GM23248 (cell line): ENCODE data around the gene TARDBP. TPM values are rescaled to one million over a fixed set of nuclear protein-coding genes. Genes with fewer than 3 reads are reported as not detected.
"Not testable (repeated sequence)": the region's sequence is repeated elsewhere in the genome, so short reads cannot be mapped to it uniquely, and the experiment has no call there.

Experiments
- DNase-seq: peaks from one replicate; pipeline ENCODE4 v3.0.0-alpha.2; 2015
- H2AFZ ChIP-seq: fragments of 200-600 bp; sonication (generic); 2 replicates; pipeline ENCODE4 v1.6.1; 2016; ENCODE audit warnings: antibody characterized with exemption
- H3F3A ChIP-seq: fragments of 200-600 bp; sonication (generic); 2 replicates; pipeline ENCODE4 v1.6.1; 2016; ENCODE audit warnings: mild to moderate bottlenecking, antibody characterized with exemption, mixed run types; ENCODE audit not compliant: insufficient read depth
- H3K27ac ChIP-seq: fragments of 200-600 bp; sonication (generic); 2 replicates; pipeline ENCODE4 v1.5.1; 2016; ENCODE audit warnings: mild to moderate bottlenecking
- H3K27me3 ChIP-seq: fragments of 200-600 bp; sonication (generic); replicated peaks from 2 replicates; pipeline ENCODE4 v1.6.1; 2016; ENCODE audit warnings: mild to moderate bottlenecking; ENCODE audit not compliant: insufficient read depth
- H3K36me3 ChIP-seq: fragments of 200-600 bp; sonication (generic); 2 replicates; pipeline ENCODE4 v1.6.1; 2016; ENCODE audit warnings: low read depth, mild to moderate bottlenecking
- H3K4me1 ChIP-seq: fragments of 200-600 bp; sonication (generic); 2 replicates; pipeline ENCODE4 v1.6.1; 2016; ENCODE audit warnings: mild to moderate bottlenecking; ENCODE audit not compliant: insufficient read depth
- H3K4me2 ChIP-seq: fragments of 200-600 bp; sonication (generic); one replicate; pipeline ENCODE4 v1.6.1; 2016; ENCODE audit warnings: mild to moderate bottlenecking; ENCODE audit not compliant: unreplicated experiment
- H3K4me3 ChIP-seq: fragments of 200-600 bp; sonication (generic); 2 replicates; pipeline ENCODE4 v1.5.1; 2016; ENCODE audit warnings: mild to moderate bottlenecking
- H3K79me2 ChIP-seq: fragments of 200-600 bp; sonication (generic); 2 replicates; pipeline ENCODE4 v1.6.1; 2016; ENCODE audit warnings: mild to moderate bottlenecking; ENCODE audit not compliant: insufficient read depth
- H3K9ac ChIP-seq: fragments of 200-600 bp; sonication (generic); 2 replicates; pipeline ENCODE4 v1.6.1; 2016; ENCODE audit warnings: mild to moderate bottlenecking
- H3K9me2 ChIP-seq: fragments of 200-600 bp; sonication (generic); 2 replicates; pipeline ENCODE4 v1.6.1; 2016; ENCODE audit warnings: mixed run types, mild to moderate bottlenecking, moderate library complexity; ENCODE audit not compliant: insufficient read depth
- H3K9me3 ChIP-seq: fragments of 200-600 bp; sonication (generic); one replicate; pipeline ENCODE4 v1.6.1; 2017; ENCODE audit warnings: low read depth
- H4K20me1 ChIP-seq: fragments of 200-600 bp; sonication (generic); 2 replicates; pipeline ENCODE4 v1.6.0; 2016; ENCODE audit not compliant: insufficient read depth
- EZH2 ChIP-seq: fragments of 200-600 bp; sonication (generic); IDR thresholded peaks from 2 replicates; pipeline ENCODE4 v1.6.1; 2018; ENCODE audit warnings: antibody characterized with exemption, mild to moderate bottlenecking; ENCODE audit not compliant: insufficient read depth, poor library complexity, severe bottlenecking
- EZH2phosphoT487 ChIP-seq: fragments of 200-600 bp; sonication (generic); IDR thresholded peaks from 2 replicates; pipeline ENCODE4 v1.6.1; 2018; ENCODE audit warnings: antibody characterized with exemption, moderate library complexity, mild to moderate bottlenecking, low read depth; ENCODE audit not compliant: insufficient read depth
- WGBS, 2 experiments: methylation state at CpG; one replicate each; pipeline ENCODE4 v1.1.6; 2015 to 2017; ENCODE audit warnings: low lambda C conversion rate in 2 of 2, low coverage in 1 of 2; ENCODE audit errors: missing lambda C conversion rate in 2 of 2; 5-methylcytosine and 5-hydroxymethylcytosine counted together
- in situ Hi-C: fragments of 300-500 bp; cut with MboI; formaldehyde crosslinking; loops from 2 replicates; pipeline ENCODE4 v1.15.0; 2020
- polyA plus RNA-seq: library from polyadenylated mRNA; unstranded; fragments of >200 nt; fragmentation: Nextera tagmentation; extraction: Ambion mirVana; gene quantifications from 2 replicates; pipeline ENCODE4 v1.2.1, GENCODE V29; 2016
- total RNA-seq: library from RNA; depleted of rRNA; stranded (reverse); fragments of >200 nt; shearing (Covaris generic); gene quantifications from 2 replicates; pipeline ENCODE4 v1.2.3, GENCODE V29; 2014

The TARDBP gene
- total and polyA plus RNA-seq, 2 experiments from 2014 or later = 36.0 to 128 TPM

DNA sequence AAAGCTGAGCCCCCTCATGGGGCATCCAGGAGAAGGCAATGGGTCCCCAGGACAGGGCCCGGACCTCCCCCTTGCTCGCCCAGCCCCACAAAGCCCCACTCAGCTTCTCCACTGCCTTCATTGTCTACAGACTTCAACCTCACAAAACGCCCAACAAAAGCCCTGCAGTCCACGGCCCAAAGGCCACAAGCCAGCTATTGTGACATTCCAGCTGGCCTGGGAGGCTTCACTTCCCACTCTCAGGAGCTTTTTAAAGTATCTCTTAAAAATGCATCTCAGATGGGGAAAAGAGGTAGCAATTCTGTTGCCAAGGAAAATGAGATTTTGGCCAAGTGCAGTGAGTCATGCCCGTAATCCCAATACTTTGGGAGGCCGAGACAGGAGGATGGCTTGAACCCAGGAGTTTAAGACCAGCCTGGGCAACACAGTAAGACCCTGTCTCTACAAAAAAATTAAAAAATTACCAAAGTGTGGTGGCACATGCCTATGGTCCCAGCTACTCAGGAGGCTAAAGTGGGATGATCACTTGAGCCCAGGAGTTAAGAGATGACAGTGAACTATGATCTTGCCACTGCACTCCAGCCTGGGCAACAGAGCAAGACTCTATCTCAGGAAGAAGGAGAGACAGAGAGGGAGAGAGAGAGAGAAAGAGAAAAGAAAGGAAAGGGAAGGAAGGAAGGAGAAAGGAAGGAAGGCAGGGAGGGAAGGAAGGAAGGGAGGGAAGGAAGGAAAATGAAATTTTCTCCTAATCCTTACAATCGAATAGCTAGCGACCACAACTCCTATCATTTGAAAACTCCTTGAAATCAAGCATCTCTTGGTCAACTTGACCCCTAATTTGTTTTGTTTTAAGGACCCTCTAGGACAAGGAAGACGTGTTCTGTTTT lies 31.4 kb upstream of the TARDBP start:
- 0 out of 2 replicates have a peak, but pooled peaks cover 6% of the 10 kb centered on the region for H3K27me3 ChIP-seq
- peak overlapping the region; percentile 52 for H3K4me3 ChIP-seq

DNA sequence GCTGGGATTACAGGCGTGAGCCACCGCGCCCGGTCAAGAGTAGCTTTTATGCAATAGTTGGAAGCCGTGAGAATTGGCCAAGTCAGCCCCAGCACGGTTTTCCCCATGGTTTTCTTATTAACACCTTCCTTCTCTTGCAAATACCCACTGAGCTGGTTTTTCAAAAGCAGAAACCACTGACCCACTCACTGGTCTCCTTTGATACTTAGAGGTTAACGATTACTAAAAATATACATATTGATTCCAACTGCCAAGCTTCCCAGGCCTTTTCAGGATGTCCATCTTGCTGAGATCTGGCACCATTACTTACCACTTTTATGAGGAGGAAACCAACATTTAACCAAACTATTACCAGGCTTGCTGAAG lies 25.9 kb upstream of the TARDBP start:
- H3F3A ChIP-seq = 0 out of 2 replicates have a peak, but pooled peaks cover 1% of the 10 kb centered on the region
- WGBS, 2 experiments = 40 to 47% methylated on average over 7 of the region's 7 CpGs
- no peaks in the 10 kb centered on the region for H3K4me1 ChIP-seq
- TF ChIP-seq EZH2phosphoT487 = no peak
- no peak for TF ChIP-seq EZH2
- no peaks in the 10 kb centered on the region for H3K36me3 ChIP-seq
- no peak overlapping the region for H3K4me2 ChIP-seq
- H3K9me3 ChIP-seq = no peaks in the 10 kb centered on the region
- H3K27ac ChIP-seq = no peak overlapping the region
- DNase-seq = no peak
- no peaks in the 10 kb centered on the region for H4K20me1 ChIP-seq
- H3K79me2 ChIP-seq = no peaks in the 10 kb centered on the region
- no peaks in the 10 kb centered on the region for H3K27me3 ChIP-seq
- in situ Hi-C loops = no loop called here
- H3K9ac ChIP-seq = no peak overlapping the region
- no peak overlapping the region for H2AFZ ChIP-seq
- H3K9me2 ChIP-seq = no peaks in the 10 kb centered on the region
- H3K4me3 ChIP-seq = no peak overlapping the region

More for the DNA sequence above, 31.4 kb upstream of the TARDBP start:
- H3K27ac ChIP-seq = peak overlapping the region; percentile 26
- H3K9me2 ChIP-seq = no peaks in the 10 kb centered on the region
- DNase-seq = peak; percentile 72
- no peaks in the 10 kb centered on the region for H3K9me3 ChIP-seq
- peaks cover 24% of the 10 kb centered on the region for H3K4me1 ChIP-seq
- peaks cover 27% of the 10 kb centered on the region; the same call in 1 of the 2 replicates for H3F3A ChIP-seq
- in situ Hi-C loops = no loop called here
- TF ChIP-seq EZH2 = no peak
- no peak for TF ChIP-seq EZH2phosphoT487
- peak overlapping the region; percentile 56 for H3K4me2 ChIP-seq
- H3K9ac ChIP-seq = peak overlapping the region; percentile 56
- H3K79me2 ChIP-seq = no peaks in the 10 kb centered on the region
- peak overlapping the region; percentile 55 for H2AFZ ChIP-seq
- H3K36me3 ChIP-seq = no peaks in the 10 kb centered on the region
- 26 to 31% methylated on average over 9 of the region's 9 CpGs for WGBS, 2 experiments
- H4K20me1 ChIP-seq = no peaks in the 10 kb centered on the region

GRCh38 chr1:10987840-10988417 lies 24.5 kb upstream of the TARDBP start:
- Histone ChIP-seq H3K4me3 (no peak overlapping the region), H3K4me2 (no peak overlapping the region), H3K4me1 (no peaks in the 10 kb centered on the region), H3K79me2 (no peaks in the 10 kb centered on the region), H3F3A (no peaks in the 10 kb centered on the region), H2AFZ (no peak overlapping the region), H3K36me3 (no peaks in the 10 kb centered on the region), H3K9me3 (no peaks in the 10 kb centered on the region), H3K9ac (no peak overlapping the region), H3K27ac (no peak overlapping the region), H4K20me1 (no peaks in the 10 kb centered on the region), H3K9me2 (no peaks in the 10 kb centered on the region), H3K27me3 (no peaks in the 10 kb centered on the region)
- TF ChIP-seq EZH2phosphoT487 = no peak
- no peak for TF ChIP-seq EZH2
- WGBS, 2 experiments = 68 to 73% methylated on average over 4 of the region's 4 CpGs
- no peak for DNase-seq
- in situ Hi-C loops = no loop called here

DNA sequence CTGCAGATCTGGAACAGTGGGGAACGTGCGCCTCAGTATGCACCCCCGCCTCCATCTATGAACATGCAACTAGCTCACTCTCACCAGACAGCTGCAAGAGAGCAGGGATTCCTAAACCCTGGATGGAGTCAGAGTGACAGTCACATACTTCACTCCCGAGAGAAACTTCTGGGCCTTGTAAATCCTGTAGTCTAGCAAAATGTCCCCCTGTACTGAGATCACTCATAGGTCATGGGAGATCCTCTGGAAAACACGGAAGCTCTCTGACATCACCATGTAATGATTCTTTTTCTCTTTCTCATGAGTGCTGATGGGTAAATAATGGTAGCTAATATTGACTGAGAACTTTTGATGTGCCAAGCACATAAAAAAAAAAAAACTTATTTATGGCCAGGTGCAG lies 23.4 kb upstream of the TARDBP start:
- H3K79me2 ChIP-seq = no peaks in the 10 kb centered on the region
- TF ChIP-seq EZH2 (no peak), EZH2phosphoT487 (no peak)
- H3K27ac ChIP-seq = no peak overlapping the region
- H2AFZ ChIP-seq = no peak overlapping the region
- H3K36me3 ChIP-seq = no peaks in the 10 kb centered on the region
- H3F3A ChIP-seq = no peaks in the 10 kb centered on the region
- no peaks in the 10 kb centered on the region for H3K9me3 ChIP-seq
- DNase-seq = no peak
- no peaks in the 10 kb centered on the region for H3K9me2 ChIP-seq
- no peak overlapping the region for H3K9ac ChIP-seq
- in situ Hi-C loops = no loop called here
- no peaks in the 10 kb centered on the region for H3K27me3 ChIP-seq
- H3K4me3 ChIP-seq = no peak overlapping the region
- WGBS, 2 experiments = 71 to 75% methylated on average over 5 of the region's 5 CpGs
- H3K4me2 ChIP-seq = no peak overlapping the region
- no peaks in the 10 kb centered on the region for H3K4me1 ChIP-seq
- no peaks in the 10 kb centered on the region for H4K20me1 ChIP-seq

DNA sequence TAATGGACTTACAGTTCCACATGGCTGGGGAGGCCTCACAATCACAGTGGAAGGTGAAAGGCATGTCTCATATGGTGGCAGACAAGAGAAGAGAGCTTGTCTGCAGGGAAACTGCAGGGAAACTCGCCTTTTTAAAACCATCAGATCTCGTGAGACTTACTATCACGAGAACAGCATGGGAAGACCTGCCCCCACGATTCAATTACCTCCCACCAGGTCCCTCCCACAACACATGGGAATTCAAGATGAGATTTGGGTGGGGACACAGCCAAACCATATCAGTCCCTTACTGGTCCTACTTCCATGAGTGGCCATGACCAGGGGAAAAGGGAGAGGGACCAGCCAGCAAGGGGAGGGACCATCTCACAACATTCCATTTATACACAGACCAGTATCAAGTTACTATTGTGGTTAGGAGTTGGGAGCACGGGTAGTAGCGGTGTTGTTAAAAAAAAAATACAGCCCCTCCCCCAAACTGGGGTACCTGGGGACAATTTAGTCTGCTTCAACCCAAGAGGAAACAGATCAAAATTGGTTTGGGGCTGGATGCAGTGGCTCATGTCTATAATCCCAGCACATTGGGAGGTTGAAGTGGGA lies 22.4 kb upstream of the TARDBP start:
- H2AFZ ChIP-seq, H3K4me1 ChIP-seq, H3K9ac ChIP-seq, H4K20me1 ChIP-seq, DNase-seq, H3K36me3 ChIP-seq, H3K4me3 ChIP-seq, H3K27ac ChIP-seq, H3K9me3 ChIP-seq, H3F3A ChIP-seq, H3K79me2 ChIP-seq, H3K27me3 ChIP-seq, in situ Hi-C loops, H3K4me2 ChIP-seq, H3K9me2 ChIP-seq: not testable (repeated sequence)
- WGBS, 2 experiments = 44% methylated on average over 6 of the region's 6 CpGs
